Measurements from ENCODE around the gene ARMH2.

The ARMH2 gene

DNA sequence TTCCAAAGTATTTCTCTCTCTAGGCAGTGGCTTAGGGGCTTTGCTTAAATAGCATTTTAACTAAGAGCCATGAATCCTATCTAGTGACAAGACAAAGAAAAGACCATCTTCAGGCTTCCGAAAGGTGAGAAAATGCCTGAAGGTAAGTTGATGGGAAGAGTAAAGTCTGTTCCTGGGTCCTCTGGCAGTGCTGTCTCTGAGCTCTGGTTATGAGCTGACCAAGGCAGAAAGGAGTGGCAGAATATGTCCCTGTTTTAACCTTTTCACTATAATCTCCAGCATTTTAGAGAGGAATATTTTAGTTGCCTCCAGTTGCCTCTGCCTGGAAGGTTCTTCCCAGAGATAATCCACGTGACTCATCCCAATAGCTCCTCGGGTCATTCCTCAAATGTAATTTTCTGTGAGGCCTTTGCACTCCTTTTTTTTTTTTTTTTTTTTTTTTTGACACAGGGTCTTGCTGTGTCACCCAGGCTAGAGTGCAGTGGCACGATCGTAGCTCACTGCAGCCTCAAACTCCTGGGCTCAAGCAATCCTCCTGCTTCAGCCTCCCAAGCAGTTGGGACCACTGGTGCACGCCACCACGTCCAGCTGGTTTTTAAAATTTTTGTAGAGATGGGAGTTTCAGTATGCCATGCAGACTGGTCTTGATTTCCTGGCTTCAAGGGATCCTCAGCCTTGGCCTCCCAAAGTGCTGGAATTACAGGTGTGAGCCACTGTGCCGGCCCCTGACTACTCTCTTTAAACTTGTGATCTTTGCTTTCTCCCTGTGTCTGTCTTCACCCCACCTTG lies 3.7 kb upstream of the ARMH2 start:
- Histone ChIP-seq H3K27me3 (ENCODE audit: insufficient read depth, low read length) (no peaks in the 10 kb centered on the region), H3K4me1 (ENCODE audit: insufficient read depth, low read length) (peaks cover 14% of the 10 kb centered on the region), H3K4me3 (ENCODE audit: low read length) (no peak overlapping the region), H2AFZ (ENCODE audit: low read depth, low read length) (no peak overlapping the region), H3K36me3 (ENCODE audit: insufficient read depth, low read length) (no peaks in the 10 kb centered on the region), H3K9me3 (ENCODE audit: low read length) (no peaks in the 10 kb centered on the region)

DNA sequence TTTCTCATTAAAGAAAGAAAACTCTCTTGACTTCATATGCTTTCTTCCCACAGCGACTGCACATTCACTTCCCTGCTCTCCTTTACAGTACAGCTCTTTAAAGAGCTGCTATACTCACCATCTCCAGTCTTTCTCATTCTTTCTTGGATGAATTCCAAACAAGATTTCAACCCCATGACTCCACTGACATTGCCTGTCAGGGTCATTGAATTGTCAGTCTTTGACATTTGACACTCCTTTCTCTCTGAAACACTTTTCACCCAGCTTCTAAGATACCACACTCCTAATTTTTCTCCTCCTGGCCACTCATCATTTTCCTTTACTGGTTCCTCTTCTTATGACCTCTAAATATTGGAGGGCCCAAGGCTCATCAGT lies 811 bp upstream of the ARMH2 start:
- Histone ChIP-seq H3K4me1 (ENCODE audit: insufficient read depth, low read length) (peaks cover 14% of the 10 kb centered on the region), H3K27me3 (ENCODE audit: insufficient read depth, low read length) (no peaks in the 10 kb centered on the region), H2AFZ (ENCODE audit: low read depth, low read length) (no peak overlapping the region), H3K36me3 (ENCODE audit: insufficient read depth, low read length) (no peaks in the 10 kb centered on the region), H3K4me3 (ENCODE audit: low read length) (no peak overlapping the region), H3K9me3 (ENCODE audit: low read length) (no peaks in the 10 kb centered on the region)

DNA sequence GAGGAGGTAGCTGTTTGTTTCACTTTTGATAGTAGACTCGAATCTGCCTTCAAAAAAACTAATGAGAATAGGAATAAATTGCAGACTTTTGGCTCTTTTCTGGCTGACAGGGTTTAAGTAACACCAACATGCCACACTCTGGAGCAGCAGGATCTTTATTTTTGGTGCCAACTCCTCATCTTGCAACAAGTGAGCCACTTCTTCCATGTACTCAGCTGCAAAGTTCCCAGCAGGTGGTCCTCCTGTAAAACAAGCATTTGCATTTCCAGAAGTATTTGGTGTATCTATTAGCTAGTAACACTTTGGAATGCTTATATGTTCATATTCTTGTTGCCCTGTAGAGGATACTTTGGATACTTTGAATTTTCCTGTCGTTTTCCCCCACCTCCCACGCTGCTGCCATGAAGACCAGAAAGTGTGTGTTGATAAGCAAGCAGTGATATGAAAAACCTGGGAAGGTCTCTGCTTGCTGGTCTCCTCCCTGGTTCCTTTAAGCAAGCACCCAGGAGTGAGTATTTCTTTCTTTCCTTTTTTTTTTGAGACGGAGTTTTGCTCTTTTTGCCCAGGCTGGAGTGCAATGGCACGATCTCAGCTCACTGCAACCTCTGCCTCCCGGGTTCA lies 1.0 kb downstream of the ARMH2 start:
- H2AFZ ChIP-seq (ENCODE audit: low read depth, low read length) = no peak overlapping the region
- no peaks in the 10 kb centered on the region for H3K27me3 ChIP-seq (ENCODE audit: insufficient read depth, low read length)
- peaks cover 14% of the 10 kb centered on the region for H3K4me1 ChIP-seq (ENCODE audit: insufficient read depth, low read length)
- H3K4me3 ChIP-seq (ENCODE audit: low read length) = no peak overlapping the region
- no peaks in the 10 kb centered on the region for H3K36me3 ChIP-seq (ENCODE audit: insufficient read depth, low read length)
- no peaks in the 10 kb centered on the region for H3K9me3 ChIP-seq (ENCODE audit: low read length)

DNA sequence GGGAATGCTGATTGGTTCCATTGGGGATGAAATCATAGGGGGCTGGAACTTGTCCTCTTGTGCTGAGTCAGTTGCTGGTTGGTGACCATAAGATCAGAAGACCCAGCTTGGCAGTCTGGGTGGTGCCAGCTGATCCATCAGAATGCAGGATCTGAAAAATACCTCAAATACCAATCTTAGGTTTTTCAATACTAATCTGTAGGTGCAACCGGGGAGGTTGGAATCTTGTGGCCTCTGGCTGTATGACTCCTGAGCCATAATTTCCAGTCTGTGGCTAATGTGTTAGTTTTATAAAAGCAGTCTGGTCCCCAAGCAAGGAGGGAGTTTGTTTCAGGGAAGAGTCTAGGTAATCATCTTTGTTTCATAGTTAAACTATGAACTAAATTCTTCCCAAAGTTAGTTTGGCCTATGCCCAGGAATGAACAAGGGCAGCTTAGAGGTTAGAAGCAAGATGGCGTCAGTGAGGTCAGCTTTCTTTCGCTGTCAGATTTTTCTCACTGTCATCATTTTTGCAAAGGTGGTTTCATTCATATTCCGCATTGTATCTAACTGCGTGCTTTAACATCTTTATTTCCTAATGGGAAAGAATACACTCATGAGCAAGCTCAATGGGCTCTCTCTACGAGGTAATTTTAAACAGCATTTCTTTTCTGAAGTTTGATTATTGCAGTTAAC lies 2.0 kb downstream of the ARMH2 start:
- peaks cover 14% of the 10 kb centered on the region for H3K4me1 ChIP-seq (ENCODE audit: insufficient read depth, low read length)
- no peaks in the 10 kb centered on the region for H3K27me3 ChIP-seq (ENCODE audit: insufficient read depth, low read length)
- H3K9me3 ChIP-seq (ENCODE audit: low read length) = no peaks in the 10 kb centered on the region
- no peaks in the 10 kb centered on the region for H3K36me3 ChIP-seq (ENCODE audit: insufficient read depth, low read length)
- no peak overlapping the region for H2AFZ ChIP-seq (ENCODE audit: low read depth, low read length)
- H3K4me3 ChIP-seq (ENCODE audit: low read length) = no peak overlapping the region

DNA sequence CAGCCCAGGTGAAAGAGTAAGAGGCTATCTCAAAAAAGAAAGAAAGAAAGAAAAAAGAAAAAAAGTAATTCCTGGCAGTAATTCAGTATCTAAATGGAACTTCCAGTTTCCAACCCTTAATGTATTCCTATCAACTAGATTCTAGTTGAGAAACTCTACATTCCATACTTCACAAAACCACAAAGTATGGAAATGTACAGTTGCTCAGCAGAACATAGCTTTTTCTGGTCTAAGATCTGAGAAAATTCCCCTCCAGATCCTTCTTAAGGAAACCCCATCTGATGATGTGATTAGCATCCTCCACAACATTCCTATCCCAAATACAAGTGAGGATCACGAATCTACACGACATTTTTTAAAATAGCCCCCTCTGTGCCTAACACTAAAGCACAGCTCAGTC lies 3.6 kb downstream of the ARMH2 start:
- H3K4me1 ChIP-seq (ENCODE audit: insufficient read depth, low read length) = peaks cover 14% of the 10 kb centered on the region
- no peaks in the 10 kb centered on the region for H3K36me3 ChIP-seq (ENCODE audit: insufficient read depth, low read length)
- H3K4me3 ChIP-seq (ENCODE audit: low read length) = no peak overlapping the region
- no peaks in the 10 kb centered on the region for H3K27me3 ChIP-seq (ENCODE audit: insufficient read depth, low read length)
- no peak overlapping the region for H2AFZ ChIP-seq (ENCODE audit: low read depth, low read length)
- no peaks in the 10 kb centered on the region for H3K9me3 ChIP-seq (ENCODE audit: low read length)

DNA sequence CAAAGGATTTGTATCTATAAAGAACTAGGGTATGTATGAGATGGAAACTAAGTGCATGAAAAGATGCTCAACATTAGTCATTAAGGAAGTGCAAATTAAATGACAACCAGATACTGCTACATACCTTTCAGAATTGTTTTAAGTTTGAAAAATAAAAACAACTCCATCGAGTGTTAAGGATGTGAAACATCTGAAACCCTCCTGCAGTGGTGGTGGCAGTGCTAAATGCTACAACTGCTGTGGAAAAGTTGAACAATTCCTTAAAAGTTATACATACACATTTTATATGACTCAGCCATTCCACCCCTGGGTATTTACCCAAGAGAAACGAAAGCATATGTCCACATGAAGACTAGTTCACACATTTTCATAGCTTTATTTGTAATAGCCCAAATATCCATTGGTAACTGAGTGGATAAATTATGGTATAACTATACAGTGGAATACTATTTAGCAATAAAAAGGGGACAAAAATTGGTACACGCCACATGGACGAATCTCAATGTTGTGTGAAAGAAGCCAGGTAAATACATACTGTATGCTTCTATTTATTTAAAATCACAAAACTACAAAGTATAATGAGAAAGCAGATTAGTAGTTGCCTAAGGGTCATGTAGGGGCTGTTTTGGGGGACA lies 10.6 kb downstream of the ARMH2 start:
- Histone ChIP-seq H3K36me3 (ENCODE audit: insufficient read depth, low read length) (peaks cover 42% of the 10 kb centered on the region), H3K9me3 (ENCODE audit: low read length) (peaks cover 2% of the 10 kb centered on the region)

DNA sequence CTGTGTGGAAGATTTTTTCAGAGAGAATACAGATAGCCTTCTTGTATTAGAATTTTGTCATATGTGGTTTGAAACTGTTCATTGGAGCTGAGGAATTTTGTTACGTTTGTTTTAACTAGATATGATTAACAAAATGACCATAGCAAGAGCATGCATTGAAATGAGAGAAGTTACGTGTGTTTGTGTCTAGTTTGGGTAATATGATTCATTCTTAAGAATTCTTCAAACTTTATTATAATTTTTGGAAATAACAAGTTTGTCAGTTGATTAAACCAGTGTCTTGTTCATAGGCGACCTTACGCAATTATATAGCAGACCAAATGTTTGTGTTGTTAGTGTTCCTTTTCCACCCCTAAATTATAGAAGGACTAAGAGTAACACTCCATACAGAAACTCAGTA lies 18.5 kb downstream of the ARMH2 start:
- Histone ChIP-seq H3K36me3 (ENCODE audit: insufficient read depth, low read length) (peaks cover 55% of the 10 kb centered on the region), H3K4me3 (ENCODE audit: low read length) (no peak overlapping the region), H2AFZ (ENCODE audit: low read depth, low read length) (no peak overlapping the region), H3K9me3 (ENCODE audit: low read length) (no peaks in the 10 kb centered on the region), H3K27me3 (ENCODE audit: insufficient read depth, low read length) (no peaks in the 10 kb centered on the region), H3K4me1 (ENCODE audit: insufficient read depth, low read length) (peaks cover 12% of the 10 kb centered on the region)

More for the DNA sequence above, 10.6 kb downstream of the ARMH2 start:
- Histone ChIP-seq H3K4me3 (ENCODE audit: low read length) (no peak overlapping the region), H3K4me1 (ENCODE audit: insufficient read depth, low read length) (no peaks in the 10 kb centered on the region), H3K27me3 (ENCODE audit: insufficient read depth, low read length) (no peaks in the 10 kb centered on the region), H2AFZ (ENCODE audit: low read depth, low read length) (no peak overlapping the region)

DNA sequence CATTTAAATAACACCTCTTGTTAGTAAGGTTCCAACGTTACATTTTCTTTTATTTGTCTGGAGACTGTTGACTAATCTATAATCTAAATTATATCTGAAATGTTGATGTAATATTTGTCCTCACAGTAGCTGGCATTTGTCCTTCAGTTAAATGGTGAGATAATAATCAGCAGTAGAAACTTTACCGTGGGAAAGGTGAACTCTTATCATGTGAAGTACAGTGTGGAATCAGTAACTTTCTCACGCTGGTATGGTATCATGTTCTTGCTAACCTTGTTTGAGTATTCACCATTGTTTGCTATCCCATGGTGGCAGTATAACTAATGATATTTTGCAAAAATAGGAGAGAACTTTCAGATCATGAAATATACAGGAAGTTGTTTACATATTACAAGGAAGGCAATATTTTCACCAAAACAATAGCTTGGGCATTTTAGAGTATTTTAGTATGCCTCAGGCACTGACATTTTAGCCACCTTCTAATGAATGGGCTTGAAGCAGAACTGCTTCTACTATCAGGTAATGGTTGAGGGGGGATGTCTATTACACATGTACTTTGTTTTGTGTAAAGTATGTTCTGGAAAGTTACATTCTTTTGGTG lies 19.2 kb downstream of the ARMH2 start:
- Histone ChIP-seq H3K4me3 (ENCODE audit: low read length) (no peak overlapping the region), H3K9me3 (ENCODE audit: low read length) (no peaks in the 10 kb centered on the region), H2AFZ (ENCODE audit: low read depth, low read length) (no peak overlapping the region), H3K27me3 (ENCODE audit: insufficient read depth, low read length) (no peaks in the 10 kb centered on the region), H3K36me3 (ENCODE audit: insufficient read depth, low read length) (peaks cover 49% of the 10 kb centered on the region), H3K4me1 (ENCODE audit: insufficient read depth, low read length) (peaks cover 12% of the 10 kb centered on the region)

DNA sequence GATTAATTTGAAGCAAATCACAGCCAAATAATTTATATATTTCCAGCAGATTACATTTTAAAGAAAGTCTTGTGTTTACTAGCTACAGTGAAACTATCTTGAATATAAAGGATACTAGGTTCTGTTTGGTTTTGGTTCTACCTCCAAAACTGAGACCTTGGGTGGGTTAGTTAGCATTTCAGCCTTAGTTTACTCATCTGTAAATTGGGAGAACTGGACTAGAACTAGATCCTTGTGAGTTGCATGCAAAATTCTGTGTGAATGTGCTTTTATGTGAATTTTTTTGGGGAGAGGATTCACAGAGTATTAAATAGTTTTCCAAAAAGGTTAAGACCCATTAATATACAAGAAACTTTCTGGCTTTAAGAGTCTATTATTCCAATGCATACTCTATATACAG lies 19.8 kb downstream of the ARMH2 start:
- Histone ChIP-seq H3K27me3 (ENCODE audit: insufficient read depth, low read length) (no peaks in the 10 kb centered on the region), H3K9me3 (ENCODE audit: low read length) (no peaks in the 10 kb centered on the region), H3K36me3 (ENCODE audit: insufficient read depth, low read length) (peaks cover 43% of the 10 kb centered on the region), H3K4me1 (ENCODE audit: insufficient read depth, low read length) (peaks cover 16% of the 10 kb centered on the region), H3K4me3 (ENCODE audit: low read length) (no peak overlapping the region), H2AFZ (ENCODE audit: low read depth, low read length) (no peak overlapping the region)

DNA sequence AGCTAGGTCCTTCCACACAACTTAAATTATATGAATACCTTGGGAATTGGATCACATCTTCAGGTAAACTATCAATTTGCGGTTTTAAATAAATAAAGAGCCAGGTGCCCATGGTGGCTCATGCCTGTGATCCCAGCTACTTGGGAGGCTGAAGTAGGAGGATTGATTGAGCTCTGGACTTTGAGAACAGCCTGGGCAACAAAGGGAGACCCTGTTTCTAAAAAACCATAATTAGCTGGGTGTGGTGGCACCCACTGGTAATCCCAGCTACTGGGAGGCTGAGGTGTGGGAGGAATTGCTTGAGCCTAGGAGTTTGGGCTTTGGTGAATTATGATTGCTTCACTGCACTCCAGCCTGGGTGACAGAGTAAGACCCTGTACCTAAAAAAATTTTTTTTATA lies 20.6 kb downstream of the ARMH2 start:
- no peak overlapping the region for H3K4me3 ChIP-seq (ENCODE audit: low read length)

DNA sequence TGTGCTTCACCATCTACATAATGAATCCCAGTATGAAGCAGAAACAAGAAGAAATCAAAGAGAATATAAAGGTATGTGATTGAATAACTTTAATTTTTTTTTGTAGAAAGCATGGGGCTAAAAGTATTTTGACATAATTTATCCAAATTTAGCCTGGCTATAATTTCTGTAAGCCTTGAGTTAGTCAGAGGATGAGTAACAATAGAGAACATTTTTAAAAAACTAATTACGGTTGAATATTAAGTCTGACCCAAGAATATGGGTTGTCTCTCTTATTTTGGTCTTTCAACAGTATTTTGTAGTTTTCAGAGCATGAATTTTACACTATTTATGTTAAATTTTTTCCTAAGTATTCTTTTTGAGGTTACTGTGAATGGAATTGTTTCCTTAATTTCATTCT lies 21.5 kb downstream of the ARMH2 start:
- Histone ChIP-seq H3K36me3 (ENCODE audit: insufficient read depth, low read length) (peaks cover 31% of the 10 kb centered on the region), H3K27me3 (ENCODE audit: insufficient read depth, low read length) (no peaks in the 10 kb centered on the region), H3K4me3 (ENCODE audit: low read length) (peak overlapping the region; percentile 93), H2AFZ (ENCODE audit: low read depth, low read length) (no peak overlapping the region), H3K4me1 (ENCODE audit: insufficient read depth, low read length) (peaks cover 16% of the 10 kb centered on the region), H3K9me3 (ENCODE audit: low read length) (no peaks in the 10 kb centered on the region)

More for the DNA sequence above, 20.6 kb downstream of the ARMH2 start:
- H3K9me3 ChIP-seq (ENCODE audit: low read length) = no peaks in the 10 kb centered on the region
- H2AFZ ChIP-seq (ENCODE audit: low read depth, low read length) = no peak overlapping the region
- no peaks in the 10 kb centered on the region for H3K27me3 ChIP-seq (ENCODE audit: insufficient read depth, low read length)
- peaks cover 39% of the 10 kb centered on the region for H3K36me3 ChIP-seq (ENCODE audit: insufficient read depth, low read length)
- peaks cover 16% of the 10 kb centered on the region for H3K4me1 ChIP-seq (ENCODE audit: insufficient read depth, low read length)

DNA sequence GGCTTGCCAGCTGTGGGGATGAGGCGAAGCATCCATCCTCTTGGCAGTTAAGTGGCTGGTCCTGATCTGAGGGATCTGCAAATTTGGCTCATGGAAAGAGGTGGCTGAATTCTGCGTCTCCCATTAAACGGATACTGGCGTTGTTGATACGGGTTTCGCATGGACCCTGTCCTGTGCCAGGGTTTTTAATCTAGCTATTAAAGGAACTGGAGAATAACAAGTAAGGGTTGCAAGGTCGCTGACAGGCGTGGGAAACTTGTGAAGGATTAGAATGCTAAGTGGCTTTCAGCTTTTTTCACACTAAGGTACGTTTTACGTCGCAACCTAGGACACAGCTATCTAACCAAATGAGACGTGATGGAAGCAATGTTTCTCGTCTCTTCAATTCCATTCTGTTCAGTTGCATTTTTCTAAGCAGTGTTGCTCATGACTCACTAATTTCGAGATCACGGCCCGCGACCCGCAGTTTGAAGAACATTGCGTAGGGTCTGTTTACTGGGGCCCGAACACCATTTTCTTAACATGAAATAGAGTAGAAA lies 23.1 kb downstream of the ARMH2 start:
- H3K4me1 ChIP-seq (ENCODE audit: insufficient read depth, low read length) = peaks cover 16% of the 10 kb centered on the region
- peaks cover 18% of the 10 kb centered on the region for H3K36me3 ChIP-seq (ENCODE audit: insufficient read depth, low read length)
- no peaks in the 10 kb centered on the region for H3K9me3 ChIP-seq (ENCODE audit: low read length)
- H3K4me3 ChIP-seq (ENCODE audit: low read length) = peak overlapping the region; percentile 93
- H3K27me3 ChIP-seq (ENCODE audit: insufficient read depth, low read length) = no peaks in the 10 kb centered on the region
- peak overlapping the region; percentile 78 for H2AFZ ChIP-seq (ENCODE audit: low read depth, low read length)

All from neuron (in vitro differentiated cells).